DOHH2 (cell line): ENCODE results near the gene KAT2B.

Experiments used
- H3F3A ChIP-seq: fragments of 200-600 bp; sonication (generic), shearing (Covaris generic); 2 replicates; pipeline ENCODE4 v1.6.0; 2016; ENCODE audit warnings: antibody characterized with exemption, mild to moderate bottlenecking; ENCODE audit not compliant: control insufficient read depth, insufficient read depth
- H3K27ac ChIP-seq: fragments of 200-600 bp; sonication (generic); 2 replicates; pipeline ENCODE4 v1.5.1; 2014; ENCODE audit warnings: low read depth, mild to moderate bottlenecking, low read length, moderate library complexity
- H3K27me3 ChIP-seq: fragments of 200-600 bp; sonication (generic); 2 replicates; pipeline ENCODE4 v1.6.1; 2014; ENCODE audit warnings: mild to moderate bottlenecking, low read length, mixed read lengths; ENCODE audit not compliant: control insufficient read depth
- H3K36me3 ChIP-seq: fragments of 200-600 bp; sonication (generic); 2 replicates; pipeline ENCODE4 v1.6.1; 2014; ENCODE audit warnings: mild to moderate bottlenecking, low read length, moderate library complexity, mixed read lengths; ENCODE audit not compliant: control insufficient read depth
- H3K4me1 ChIP-seq: fragments of 200-600 bp; sonication (generic); 2 replicates; pipeline ENCODE4 v1.6.1; 2014; ENCODE audit warnings: mild to moderate bottlenecking, low read length, mixed read lengths; ENCODE audit not compliant: control insufficient read depth
- H3K4me2 ChIP-seq: fragments of 200-600 bp; sonication (generic); 2 replicates; pipeline ENCODE4 v1.6.0; 2014; ENCODE audit warnings: mild to moderate bottlenecking, low read length, moderate library complexity
- H3K4me3 ChIP-seq: fragments of 200-600 bp; sonication (generic); 2 replicates; pipeline ENCODE4 v1.5.1; 2014; ENCODE audit warnings: mild to moderate bottlenecking, low read length, mixed read lengths
- H3K79me2 ChIP-seq: fragments of 200-600 bp; sonication (generic); 2 replicates; pipeline ENCODE4 v1.6.1; 2014; ENCODE audit warnings: mild to moderate bottlenecking, low read length, mixed read lengths; ENCODE audit not compliant: control insufficient read depth
- H3K9me2 ChIP-seq: fragments of 200-600 bp; sonication (generic); replicated peaks from 2 replicates; pipeline ENCODE4 v1.6.1; 2014; ENCODE audit warnings: mild to moderate bottlenecking, low read length, mixed read lengths; ENCODE audit not compliant: control insufficient read depth
- H3K9me3 ChIP-seq: fragments of 200-600 bp; sonication (generic); 2 replicates; pipeline ENCODE4 v1.6.1; 2014; ENCODE audit warnings: antibody characterized with exemption, low read length, mixed read lengths; ENCODE audit not compliant: control insufficient read depth, insufficient read depth
- H4K20me1 ChIP-seq: fragments of 200-600 bp; sonication (generic); 2 replicates; pipeline ENCODE4 v1.6.0; 2014; ENCODE audit warnings: low read depth, mild to moderate bottlenecking, antibody characterized with exemption, low read length, moderate library complexity; ENCODE audit not compliant: control insufficient read depth, insufficient read depth
- CTCF ChIP-seq: fragments of 200-600 bp; sonication (generic); IDR thresholded peaks from one replicate; pipeline ENCODE4 v1.5.1; 2014; ENCODE audit warnings: antibody characterized with exemption, mild to moderate bottlenecking, low read depth, low read length; ENCODE audit not compliant: poor library complexity, severe bottlenecking
- EZH2phosphoT487 ChIP-seq: fragments of 200-600 bp; sonication (generic); IDR thresholded peaks from 2 replicates; pipeline ENCODE4 v1.6.1; 2017; ENCODE audit warnings: borderline replicate concordance, mild to moderate bottlenecking, antibody characterized with exemption, low read length, moderate library complexity, mixed read lengths

KAT2B gene

GRCh38 chr3:20046556-20046955 lies 6.3 kb downstream of the KAT2B start:
- Histone ChIP-seq H3K4me1 (peaks cover 53% of the 10 kb centered on the region), H4K20me1 (peaks cover 7% of the 10 kb centered on the region; the same call in 1 of the 2 replicates), H3F3A (peaks cover 3% of the 10 kb centered on the region; the same call in 1 of the 2 replicates), H3K27me3 (no peaks in the 10 kb centered on the region), H3K36me3 (peaks cover 6% of the 10 kb centered on the region; the same call in 1 of the 2 replicates), H3K27ac (no peak overlapping the region), H3K9me3 (no peaks in the 10 kb centered on the region), H3K79me2 (peaks cover 90% of the 10 kb centered on the region), H3K4me3 (no peak overlapping the region), H3K9me2 (no peaks in the 10 kb centered on the region), H3K4me2 (no peak overlapping the region)
- TF ChIP-seq CTCF (no peak), EZH2phosphoT487 (no peak)

GRCh38 chr3:20047341-20047779 lies 7.1 kb downstream of the KAT2B start:
- Histone ChIP-seq H3K4me1 (peaks cover 45% of the 10 kb centered on the region), H3F3A (no peaks in the 10 kb centered on the region), H3K79me2 (peaks cover 88% of the 10 kb centered on the region), H3K27ac (no peak overlapping the region), H3K9me3 (no peaks in the 10 kb centered on the region), H3K27me3 (no peaks in the 10 kb centered on the region), H3K36me3 (0 out of 2 replicates have a peak, but pooled peaks cover 3% of the 10 kb centered on the region), H3K4me3 (peak overlapping the region; percentile 54), H4K20me1 (peaks cover under 1% of the 10 kb centered on the region; the same call in 1 of the 2 replicates), H3K4me2 (peak overlapping the region; percentile 70), H3K9me2 (no peaks in the 10 kb centered on the region)
- TF ChIP-seq EZH2phosphoT487 (no peak), CTCF (no peak)

GRCh38 chr3:20047976-20048883 lies 8.0 kb downstream of the KAT2B start:
- H3K27ac ChIP-seq = no peak overlapping the region
- TF ChIP-seq EZH2phosphoT487 (no peak), CTCF (no peak)
- no peaks in the 10 kb centered on the region for H3K9me3 ChIP-seq
- H3K9me2 ChIP-seq = no peaks in the 10 kb centered on the region
- H3K4me1 ChIP-seq = peaks cover 41% of the 10 kb centered on the region
- H3F3A ChIP-seq = no peaks in the 10 kb centered on the region
- H3K79me2 ChIP-seq = peaks cover 82% of the 10 kb centered on the region
- peak overlapping the region; percentile 54 for H3K4me3 ChIP-seq
- no peaks in the 10 kb centered on the region for H3K27me3 ChIP-seq
- no peaks in the 10 kb centered on the region for H3K36me3 ChIP-seq
- no peaks in the 10 kb centered on the region for H4K20me1 ChIP-seq
- peak overlapping the region; percentile 70 for H3K4me2 ChIP-seq
